IMR-90 (cell line): Measurements from ENCODE around the gene PIP5K1B.

Source experiments
- CEBPB ChIP-seq: IDR thresholded peaks from 2 replicates; pipeline ENCODE4 v1.6.1; 2012; ENCODE audit warnings: low read depth, low read length, improper control_type of control experiment
- CHD1 ChIP-seq: IDR thresholded peaks from 2 replicates; pipeline ENCODE4 v1.6.1; 2012; ENCODE audit warnings: low read depth, low read length, improper control_type of control experiment
- FOS ChIP-seq: fragments of 150-350 bp; IDR thresholded peaks from 2 replicates; pipeline ENCODE4 v1.6.1; 2016; ENCODE audit warnings: low read depth, low read length
- POLR2A ChIP-seq: IDR thresholded peaks from 2 replicates; pipeline ENCODE4 v1.6.1; 2012; ENCODE audit warnings: mild to moderate bottlenecking, low read depth, low read length
- RAD21 ChIP-seq: IDR thresholded peaks from 2 replicates; pipeline ENCODE4 v1.6.1; 2012; ENCODE audit warnings: low read length, improper control_type of control experiment
- RCOR1 ChIP-seq: IDR thresholded peaks from 2 replicates; pipeline ENCODE4 v1.6.1; 2012; ENCODE audit warnings: mild to moderate bottlenecking, low read length, improper control_type of control experiment; ENCODE audit not compliant: insufficient replicate concordance
- TF ChIP-seq, protein P1 (sequence below): conservative IDR thresholded peaks from 2 replicates; pipeline ENCODE4 v1.5.1; 2012; ENCODE audit warnings: mild to moderate bottlenecking, low read depth, low read length, improper control_type of control experiment
- TF ChIP-seq, protein P2 (sequence below): fragments of 150-350 bp; IDR thresholded peaks from 2 replicates; pipeline ENCODE4 v1.6.1; 2016; ENCODE audit warnings: low read depth, mild to moderate bottlenecking, low read length, moderate library complexity, borderline replicate concordance
- TF ChIP-seq, protein P3 (sequence below): fragments of 150-350 bp; IDR thresholded peaks from 2 replicates; pipeline ENCODE4 v1.6.1; 2017; ENCODE audit warnings: mild to moderate bottlenecking, antibody characterized with exemption, low read length, low read depth

DNA sequence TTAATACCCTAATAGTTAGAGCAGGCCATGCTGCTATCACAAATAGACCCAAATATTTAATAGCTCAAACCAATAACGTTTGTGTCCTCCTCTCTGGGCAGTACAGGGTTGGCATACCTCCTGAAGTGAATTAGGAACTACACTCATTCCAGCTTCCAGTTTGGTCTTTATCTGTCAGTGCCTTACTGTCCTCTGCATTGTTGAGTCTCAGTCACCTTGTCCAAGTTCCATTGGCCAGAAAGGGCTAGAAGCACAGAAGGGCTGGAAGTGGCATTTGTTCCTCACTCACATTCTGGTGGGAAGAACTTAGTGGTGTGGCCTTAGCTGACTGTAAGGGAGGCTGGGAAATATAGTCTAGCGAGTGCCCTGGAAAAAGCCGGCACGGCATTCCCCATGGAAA, 341.7 kb downstream of the PIP5K1B start:
- no peak for TF ChIP-seq CHD1
- no peak for TF ChIP-seq RAD21
- no peak for TF ChIP-seq POLR2A
- TF ChIP-seq, protein P1, sequence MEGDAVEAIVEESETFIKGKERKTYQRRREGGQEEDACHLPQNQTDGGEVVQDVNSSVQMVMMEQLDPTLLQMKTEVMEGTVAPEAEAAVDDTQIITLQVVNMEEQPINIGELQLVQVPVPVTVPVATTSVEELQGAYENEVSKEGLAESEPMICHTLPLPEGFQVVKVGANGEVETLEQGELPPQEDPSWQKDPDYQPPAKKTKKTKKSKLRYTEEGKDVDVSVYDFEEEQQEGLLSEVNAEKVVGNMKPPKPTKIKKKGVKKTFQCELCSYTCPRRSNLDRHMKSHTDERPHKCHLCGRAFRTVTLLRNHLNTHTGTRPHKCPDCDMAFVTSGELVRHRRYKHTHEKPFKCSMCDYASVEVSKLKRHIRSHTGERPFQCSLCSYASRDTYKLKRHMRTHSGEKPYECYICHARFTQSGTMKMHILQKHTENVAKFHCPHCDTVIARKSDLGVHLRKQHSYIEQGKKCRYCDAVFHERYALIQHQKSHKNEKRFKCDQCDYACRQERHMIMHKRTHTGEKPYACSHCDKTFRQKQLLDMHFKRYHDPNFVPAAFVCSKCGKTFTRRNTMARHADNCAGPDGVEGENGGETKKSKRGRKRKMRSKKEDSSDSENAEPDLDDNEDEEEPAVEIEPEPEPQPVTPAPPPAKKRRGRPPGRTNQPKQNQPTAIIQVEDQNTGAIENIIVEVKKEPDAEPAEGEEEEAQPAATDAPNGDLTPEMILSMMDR = no peak
- TF ChIP-seq CEBPB = no peak
- TF ChIP-seq RCOR1 = no peak
- TF ChIP-seq, protein P2, sequence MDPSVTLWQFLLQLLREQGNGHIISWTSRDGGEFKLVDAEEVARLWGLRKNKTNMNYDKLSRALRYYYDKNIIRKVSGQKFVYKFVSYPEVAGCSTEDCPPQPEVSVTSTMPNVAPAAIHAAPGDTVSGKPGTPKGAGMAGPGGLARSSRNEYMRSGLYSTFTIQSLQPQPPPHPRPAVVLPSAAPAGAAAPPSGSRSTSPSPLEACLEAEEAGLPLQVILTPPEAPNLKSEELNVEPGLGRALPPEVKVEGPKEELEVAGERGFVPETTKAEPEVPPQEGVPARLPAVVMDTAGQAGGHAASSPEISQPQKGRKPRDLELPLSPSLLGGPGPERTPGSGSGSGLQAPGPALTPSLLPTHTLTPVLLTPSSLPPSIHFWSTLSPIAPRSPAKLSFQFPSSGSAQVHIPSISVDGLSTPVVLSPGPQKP = no peak
- TF ChIP-seq, protein P3, sequence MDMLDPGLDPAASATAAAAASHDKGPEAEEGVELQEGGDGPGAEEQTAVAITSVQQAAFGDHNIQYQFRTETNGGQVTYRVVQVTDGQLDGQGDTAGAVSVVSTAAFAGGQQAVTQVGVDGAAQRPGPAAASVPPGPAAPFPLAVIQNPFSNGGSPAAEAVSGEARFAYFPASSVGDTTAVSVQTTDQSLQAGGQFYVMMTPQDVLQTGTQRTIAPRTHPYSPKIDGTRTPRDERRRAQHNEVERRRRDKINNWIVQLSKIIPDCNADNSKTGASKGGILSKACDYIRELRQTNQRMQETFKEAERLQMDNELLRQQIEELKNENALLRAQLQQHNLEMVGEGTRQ = no peak
- no peak for TF ChIP-seq FOS
